NCI-H526 treated with DMSO at 0.1 percent for 48 hours (cell line): ENCODE data around the gene APOL6.
"Not testable (repeated sequence)": the region's sequence is repeated elsewhere in the genome, so short reads cannot be mapped to it uniquely, and the experiment has no call there.

Experiments
- DNase-seq: peaks from one replicate; lab custom pipeline; 2025; lab: John Stamatoyannopoulos, UW

APOL6 gene

GRCh38 chr22:35637254-35637653, 11.0 kb upstream of the APOL6 start:
- DNase-seq = no peak

- DNase-seq = no peak
Measured at GRCh38 chr22:35638001-35638400, 10.2 kb upstream of the APOL6 start.

DNA sequence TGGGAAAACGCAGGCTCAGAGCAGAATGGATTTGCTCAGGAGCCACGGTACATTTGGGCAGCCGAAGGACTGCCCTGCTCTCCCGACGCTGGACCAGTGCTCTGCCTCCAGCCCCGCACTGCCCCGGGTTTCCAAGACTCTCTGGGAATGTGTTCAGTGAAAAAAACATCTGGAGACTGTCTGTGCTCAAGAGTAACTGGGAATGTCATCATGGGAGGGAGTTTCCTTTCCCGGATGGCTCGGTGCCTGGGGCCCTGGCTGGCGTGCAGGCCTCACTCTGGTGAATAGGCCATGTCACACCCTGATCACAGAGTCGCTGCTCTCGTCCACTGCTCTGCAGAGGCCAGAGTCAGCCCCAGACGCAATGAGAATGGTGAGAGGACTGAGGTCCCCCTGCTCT, 9.8 kb upstream of the APOL6 start:
- no peak for DNase-seq

DNA sequence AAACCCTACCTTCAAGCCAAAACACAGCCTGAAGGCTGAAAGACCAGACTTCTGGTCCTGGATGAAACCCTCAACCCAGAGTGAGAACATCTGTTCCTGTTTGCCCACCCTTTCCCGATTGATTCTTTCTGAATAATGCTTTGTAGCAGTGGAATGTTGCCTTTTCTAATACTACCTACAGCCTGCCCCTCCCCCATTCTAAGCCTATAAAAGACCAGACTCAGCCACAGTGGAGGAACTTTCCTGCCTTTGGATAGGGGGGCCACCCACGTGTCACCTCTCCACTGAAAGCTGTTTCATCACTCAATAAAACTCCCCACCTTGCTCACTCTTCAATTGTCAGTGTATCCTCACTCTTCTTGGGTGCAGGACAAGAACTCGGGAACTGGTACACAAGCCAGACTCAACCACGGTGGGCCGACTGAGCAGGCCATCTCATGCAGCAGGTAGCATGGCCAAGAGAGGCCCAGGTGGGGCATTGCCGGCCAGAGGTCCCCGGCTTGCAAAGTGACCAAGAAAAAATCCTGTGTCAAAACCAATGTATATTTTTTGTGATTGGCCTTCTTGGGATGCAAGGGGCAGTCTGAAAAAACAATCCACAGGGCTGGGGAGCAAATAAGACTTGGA, 6.6 kb upstream of the APOL6 start:
- DNase-seq = no peak

DNA sequence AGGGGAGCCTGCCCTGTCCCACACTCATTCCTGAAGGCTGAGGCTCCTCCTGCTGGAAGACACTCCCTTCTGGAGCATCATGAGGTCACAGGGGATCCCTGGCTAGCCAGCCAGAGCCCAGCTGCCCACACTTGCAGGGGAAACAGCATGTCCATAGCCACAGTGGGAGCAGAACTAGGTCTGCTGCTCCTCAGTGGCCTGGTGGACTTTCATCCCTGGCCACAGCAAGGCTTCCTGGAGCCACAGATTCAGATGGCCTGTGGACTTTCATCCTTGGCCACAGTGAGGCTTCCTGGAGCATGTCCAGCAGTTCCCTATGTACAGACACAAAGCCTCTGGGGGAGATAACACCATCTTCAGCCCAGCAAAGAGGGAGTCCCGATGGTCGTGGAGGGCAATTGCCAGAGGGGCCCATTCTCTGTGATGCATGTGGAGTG, 5.9 kb upstream of the APOL6 start:
- DNase-seq = no peak

GRCh38 chr22:35643991-35644390, 4.3 kb upstream of the APOL6 start:
- DNase-seq = no peak

GRCh38 chr22:35645646-35646045, 2.6 kb upstream of the APOL6 start:
- no peak for DNase-seq

- DNase-seq = no peak
Measured at GRCh38 chr22:35649026-35649553, 844 bp downstream of the APOL6 start.

DNA sequence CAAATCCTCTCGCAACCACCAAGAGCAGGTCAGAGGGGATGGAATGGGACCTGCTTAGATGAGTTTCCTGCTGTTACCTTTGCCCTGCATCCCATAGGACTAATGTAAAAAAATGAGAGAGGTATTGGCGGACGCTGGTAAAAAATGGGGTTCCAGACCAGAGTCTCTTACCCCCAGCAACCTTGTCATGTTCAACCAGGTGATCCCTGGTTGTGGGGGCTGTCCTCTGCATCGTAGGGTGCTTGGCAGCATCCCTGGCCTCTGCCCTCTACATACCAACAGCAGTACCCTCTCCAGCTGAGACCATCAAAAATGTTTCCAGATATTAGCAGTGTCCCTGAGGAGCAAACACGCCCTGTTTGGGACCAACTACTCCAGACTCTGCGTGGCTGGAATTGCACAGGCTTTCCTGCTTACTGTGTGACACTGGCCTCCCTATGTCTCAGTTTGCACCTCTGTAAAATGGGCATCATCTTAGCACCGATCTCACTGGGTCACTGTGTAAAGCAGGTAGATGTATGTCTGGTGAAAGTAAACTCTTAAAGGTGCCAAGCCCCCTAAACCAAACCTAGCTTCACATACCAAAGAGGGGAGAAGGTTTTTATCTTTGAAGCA, 1.5 kb downstream of the APOL6 start:
- no peak for DNase-seq

GRCh38 chr22:35651085-35651484, 2.8 kb downstream of the APOL6 start:
- no peak for DNase-seq

GRCh38 chr22:35653824-35654223, 5.6 kb downstream of the APOL6 start:
- DNase-seq = no peak

- DNase-seq = peak; percentile 88
Measured at GRCh38 chr22:35656284-35656752, 8.1 kb downstream of the APOL6 start.

DNA sequence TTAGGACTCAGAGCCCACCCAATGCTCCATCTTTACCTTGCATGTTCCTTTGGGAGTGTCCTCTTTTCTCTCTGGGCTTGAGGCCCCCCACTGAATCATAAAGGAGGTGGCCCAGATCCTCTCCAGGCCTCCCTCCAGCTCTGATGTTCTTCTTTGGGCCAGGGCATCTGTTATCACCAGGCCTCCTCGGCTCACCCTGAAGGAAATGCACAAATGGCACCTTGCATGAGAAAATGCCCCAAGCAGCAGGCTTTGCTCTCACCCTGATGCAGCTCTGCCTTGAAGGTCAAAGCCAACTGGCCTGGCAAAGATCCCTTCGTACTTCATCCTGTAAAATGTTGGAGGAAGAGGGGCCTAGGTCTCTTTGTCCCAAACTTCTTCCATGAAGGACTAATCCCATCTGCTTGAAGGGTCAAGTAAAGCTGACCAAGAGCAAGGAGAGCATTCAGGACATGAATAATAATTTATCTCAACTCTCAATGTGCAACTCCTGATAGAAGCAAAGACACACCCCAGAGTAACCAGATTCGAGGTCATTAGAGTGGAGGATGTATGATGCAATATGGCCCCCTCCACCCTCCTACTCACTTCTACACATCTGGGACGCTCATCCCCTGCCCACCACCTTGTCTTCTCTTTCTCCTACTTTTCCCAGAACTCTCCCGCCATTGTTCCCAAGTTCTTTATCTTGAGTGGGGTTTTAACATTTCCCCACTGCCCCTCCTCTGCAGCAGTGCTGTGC, 9.5 kb downstream of the APOL6 start:
- no peak for DNase-seq

DNA sequence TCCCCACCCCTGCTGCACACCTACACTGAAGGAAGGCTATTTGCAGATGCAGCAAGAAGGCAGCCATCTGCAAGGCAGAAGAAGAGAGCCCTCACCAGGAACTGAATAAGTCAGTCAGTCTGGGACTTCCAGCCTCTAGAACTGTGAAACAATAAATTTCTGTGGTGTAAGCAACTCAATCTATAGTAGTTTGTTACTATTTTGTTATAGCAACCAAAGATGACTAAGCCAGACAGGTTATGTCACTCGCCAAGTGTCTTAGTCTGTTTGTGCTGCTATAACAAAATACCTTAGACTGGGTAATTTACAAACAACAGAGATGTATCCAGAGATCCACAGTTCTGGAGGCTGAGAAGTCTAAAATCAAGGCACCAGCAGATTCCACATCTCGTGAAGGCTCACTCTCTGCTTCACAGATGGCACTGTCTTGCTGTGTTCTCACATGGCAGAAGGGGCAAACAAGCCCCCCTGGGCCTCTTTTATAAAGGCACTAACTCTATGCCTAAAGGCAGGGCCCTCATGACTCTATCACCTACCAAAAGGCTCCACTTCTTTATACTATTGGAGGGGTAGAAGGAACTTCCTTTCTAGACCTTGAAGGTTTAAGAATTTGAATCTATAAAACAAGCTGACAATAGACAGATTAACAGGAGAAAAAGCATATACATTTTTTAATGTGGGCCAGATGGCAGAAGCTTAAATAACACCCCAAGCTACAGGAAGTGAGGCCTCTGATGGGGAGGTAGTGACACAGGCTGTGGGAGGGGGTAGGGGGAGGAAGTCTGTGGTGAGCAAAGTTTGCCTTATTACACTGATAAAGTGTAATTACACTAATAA, 12.3 kb downstream of the APOL6 start:
- no peak for DNase-seq

DNA sequence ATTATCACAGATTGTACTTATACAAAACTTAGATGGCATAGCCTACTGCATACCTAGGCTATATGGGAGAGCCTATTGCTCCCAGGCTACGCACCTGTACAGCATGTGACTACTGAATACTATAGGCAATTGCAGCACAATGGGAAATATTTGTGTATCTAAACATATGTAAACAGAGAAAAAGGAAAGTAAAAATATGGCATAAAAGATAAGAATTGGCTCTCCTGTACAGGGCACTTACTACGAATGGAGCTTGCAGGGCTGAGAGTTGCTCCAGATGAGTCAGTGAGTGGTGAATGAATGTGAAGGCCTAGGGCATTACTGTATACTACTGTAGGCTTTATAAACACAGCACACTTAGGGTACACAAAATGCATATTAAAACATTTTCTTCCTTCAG, 13.2 kb downstream of the APOL6 start:
- DNase-seq = no peak

DNA sequence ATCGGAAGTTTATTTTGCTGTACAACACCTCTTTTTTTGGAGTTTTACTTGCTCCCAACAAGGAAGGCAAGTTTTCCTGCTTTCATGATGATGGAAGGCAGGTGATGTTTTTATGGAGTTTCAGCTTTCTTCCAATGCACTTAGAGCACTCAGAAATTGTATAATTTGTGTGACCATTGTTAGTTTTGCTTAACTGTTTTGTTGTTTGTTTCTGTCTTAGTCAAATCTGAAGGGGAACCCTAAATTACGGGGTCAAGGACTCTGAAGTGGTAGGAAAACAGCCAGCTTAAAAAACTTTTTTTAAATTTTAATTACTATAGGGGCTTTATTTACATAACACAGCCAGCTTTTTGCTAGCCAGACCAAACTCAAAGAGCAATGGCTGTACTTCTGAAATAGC, 14.7 kb downstream of the APOL6 start:
- DNase-seq = no peak

- no peak for DNase-seq
Measured at GRCh38 chr22:35663371-35663770, 15.1 kb downstream of the APOL6 start.

GRCh38 chr22:35664955-35665587, 16.8 kb downstream of the APOL6 start:
- DNase-seq = no peak

DNA sequence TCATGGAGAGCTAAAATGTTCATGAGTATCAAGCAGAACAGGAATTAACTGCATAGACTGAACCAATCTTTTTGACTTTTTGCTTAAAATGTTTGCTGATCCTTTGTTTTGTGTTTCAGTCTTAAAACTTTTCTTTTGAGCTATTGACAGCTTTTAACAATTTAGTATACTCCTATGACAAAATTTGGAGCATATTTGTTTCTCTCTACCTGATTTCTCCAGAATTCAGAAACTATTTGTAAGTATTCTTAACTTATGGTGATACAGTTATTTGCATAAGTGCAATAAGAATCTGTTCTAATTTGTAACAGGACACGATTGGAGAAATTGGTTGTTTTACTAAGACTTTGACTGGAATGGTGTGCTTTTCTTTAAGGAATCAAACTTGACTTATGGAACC, 18.5 kb downstream of the APOL6 start:
- not testable (repeated sequence) for DNase-seq

- DNase-seq = no peak
Measured at GRCh38 chr22:35674335-35674734, 26.1 kb downstream of the APOL6 start.

DNA sequence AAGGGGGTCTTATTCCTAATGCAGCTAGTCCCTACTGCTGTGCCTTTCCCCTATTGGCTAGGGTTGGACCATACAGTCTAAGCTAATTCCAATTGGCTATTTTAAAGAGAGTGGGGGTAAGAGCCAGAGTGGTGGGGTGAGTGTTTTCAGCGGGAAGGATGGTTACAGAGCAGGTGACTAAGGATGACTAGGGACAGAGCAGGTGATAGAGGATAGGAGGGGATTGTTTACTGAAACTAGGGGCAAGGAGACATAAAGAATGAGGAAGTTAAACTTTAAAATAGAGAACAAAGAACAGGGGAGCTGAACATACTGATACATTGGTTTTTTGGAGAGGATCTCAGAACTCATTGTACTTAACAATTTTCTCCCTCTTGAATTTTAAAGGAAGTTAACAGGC, 27.8 kb downstream of the APOL6 start:
- not testable (repeated sequence) for DNase-seq
